MCF 10A (cell line): ENCODE data around the gene KIF1A. TPM values are rescaled to one million over a fixed set of nuclear protein-coding genes. Genes with fewer than 3 reads are reported as not detected.

ENCODE experiments used
- BruUV-seq: library from RNA; stranded (reverse); fragments of 400-500 nt; replicated peaks from 2 replicates; lab custom pipeline; 2021; lab: Mats Ljungman, UMichigan
- CTCF ChIA-PET: fragments of 300-600 bp; sonication (Branson Sonifier 250); formaldehyde crosslinking; extraction: SDS; loops from one replicate; lab custom pipeline; 2021; ENCODE audit warnings: antibody characterized with exemption, inconsistent platforms; lab: Yijun Ruan, JAX
- POLR2A ChIA-PET: fragments of 300-600, 350-650 bp; sonication (Branson Sonifier 250); formaldehyde crosslinking; extraction: SDS; loops from one replicate; lab custom pipeline; 2020; ENCODE audit warnings: antibody characterized with exemption, inconsistent platforms; lab: Yijun Ruan, JAX
- DNase-seq: peaks from one replicate; pipeline ENCODE4 v3.0.0-alpha.2; 2018; ENCODE audit not compliant: unreplicated experiment
- H3K27ac Mint-ChIP-seq: one replicate; pipeline ENCODE4 v1.8.0; 2022; ENCODE audit warnings: mild to moderate bottlenecking, low read depth, mixed read lengths; ENCODE audit not compliant: unreplicated experiment
- H3K27me3 Mint-ChIP-seq: one replicate; pipeline ENCODE4 v1.8.0; 2022; ENCODE audit warnings: mixed read lengths; ENCODE audit not compliant: insufficient read depth, unreplicated experiment
- H3K36me3 Mint-ChIP-seq: one replicate; pipeline ENCODE4 v1.8.0; 2022; ENCODE audit warnings: mild to moderate bottlenecking, moderate library complexity, mixed read lengths; ENCODE audit not compliant: insufficient read depth, unreplicated experiment
- H3K4me1 Mint-ChIP-seq: one replicate; pipeline ENCODE4 v1.8.0; 2022; ENCODE audit warnings: mixed read lengths; ENCODE audit not compliant: insufficient read depth, unreplicated experiment
- H3K4me3 Mint-ChIP-seq: one replicate; pipeline ENCODE4 v1.8.0; 2022; ENCODE audit warnings: mild to moderate bottlenecking, moderate library complexity, mixed read lengths; ENCODE audit not compliant: unreplicated experiment
- H3K9me3 Mint-ChIP-seq: one replicate; pipeline ENCODE4 v1.8.0; 2022; ENCODE audit warnings: mixed read lengths; ENCODE audit not compliant: unreplicated experiment
- intact Hi-C: fragments of 100-400 bp; cut with micrococcal nuclease; formaldehyde crosslinking; loops from 2 replicates; pipeline ENCODE4 v1.14.1; 2022
- total RNA-seq: library from RNA; stranded (reverse); gene quantifications from 2 replicates; pipeline ENCODE4 v1.2.3, GENCODE V29; 2022
- TF ChIP-seq, protein P1 (sequence below): fragments of 200-600 bp; IDR thresholded peaks from one replicate; pipeline ENCODE4 v1.8.0; 2022; ENCODE audit warnings: antibody characterized with exemption, mild to moderate bottlenecking; ENCODE audit not compliant: unreplicated experiment

Gene KIF1A
- total RNA-seq, 1 experiment from 2014 or later = not detected

DNA sequence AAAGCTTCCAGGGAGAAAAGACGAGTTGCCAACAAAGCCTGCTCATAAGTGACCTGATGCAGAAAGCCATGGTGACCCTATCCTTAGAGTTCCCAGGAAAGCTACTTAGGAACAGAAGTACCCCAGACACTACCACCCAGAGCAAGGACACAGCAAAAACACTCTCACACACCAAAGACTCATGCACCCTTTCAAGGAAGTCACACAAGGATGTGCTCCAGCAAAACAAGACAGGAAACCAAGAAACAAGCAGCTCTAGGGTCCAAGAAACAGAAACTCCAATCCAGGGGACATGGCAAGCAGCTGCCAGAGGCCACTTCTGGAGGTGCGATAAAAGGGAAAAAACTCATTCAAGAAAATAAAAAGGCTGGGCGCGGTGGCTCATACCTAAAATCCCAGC, 5.7 kb downstream of the KIF1A start:
- Mint-ChIP-seq H3K36me3 (no peaks in the 10 kb centered on the region), H3K27me3 (no peaks in the 10 kb centered on the region), H3K9me3 (no peaks in the 10 kb centered on the region), H3K27ac (no peak overlapping the region), H3K4me3 (no peak overlapping the region), H3K4me1 (peaks cover 5% of the 10 kb centered on the region)
- POLR2A ChIA-PET = interaction anchor here (0.6 kb wide), 1 partner anchor 337 kb away, joined by 4 read pairs; no protein-coding TSS in a partner anchor
- no peak for DNase-seq
- BruUV-seq = no TSS peak
- CTCF ChIA-PET = interaction anchor here (0.7 kb wide), 1 partner anchor 781 kb away, joined by 3 read pairs; no protein-coding TSS in a partner anchor
- intact Hi-C loops = no loop called here
- TF ChIP-seq, protein P1, sequence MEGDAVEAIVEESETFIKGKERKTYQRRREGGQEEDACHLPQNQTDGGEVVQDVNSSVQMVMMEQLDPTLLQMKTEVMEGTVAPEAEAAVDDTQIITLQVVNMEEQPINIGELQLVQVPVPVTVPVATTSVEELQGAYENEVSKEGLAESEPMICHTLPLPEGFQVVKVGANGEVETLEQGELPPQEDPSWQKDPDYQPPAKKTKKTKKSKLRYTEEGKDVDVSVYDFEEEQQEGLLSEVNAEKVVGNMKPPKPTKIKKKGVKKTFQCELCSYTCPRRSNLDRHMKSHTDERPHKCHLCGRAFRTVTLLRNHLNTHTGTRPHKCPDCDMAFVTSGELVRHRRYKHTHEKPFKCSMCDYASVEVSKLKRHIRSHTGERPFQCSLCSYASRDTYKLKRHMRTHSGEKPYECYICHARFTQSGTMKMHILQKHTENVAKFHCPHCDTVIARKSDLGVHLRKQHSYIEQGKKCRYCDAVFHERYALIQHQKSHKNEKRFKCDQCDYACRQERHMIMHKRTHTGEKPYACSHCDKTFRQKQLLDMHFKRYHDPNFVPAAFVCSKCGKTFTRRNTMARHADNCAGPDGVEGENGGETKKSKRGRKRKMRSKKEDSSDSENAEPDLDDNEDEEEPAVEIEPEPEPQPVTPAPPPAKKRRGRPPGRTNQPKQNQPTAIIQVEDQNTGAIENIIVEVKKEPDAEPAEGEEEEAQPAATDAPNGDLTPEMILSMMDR = no peak

DNA sequence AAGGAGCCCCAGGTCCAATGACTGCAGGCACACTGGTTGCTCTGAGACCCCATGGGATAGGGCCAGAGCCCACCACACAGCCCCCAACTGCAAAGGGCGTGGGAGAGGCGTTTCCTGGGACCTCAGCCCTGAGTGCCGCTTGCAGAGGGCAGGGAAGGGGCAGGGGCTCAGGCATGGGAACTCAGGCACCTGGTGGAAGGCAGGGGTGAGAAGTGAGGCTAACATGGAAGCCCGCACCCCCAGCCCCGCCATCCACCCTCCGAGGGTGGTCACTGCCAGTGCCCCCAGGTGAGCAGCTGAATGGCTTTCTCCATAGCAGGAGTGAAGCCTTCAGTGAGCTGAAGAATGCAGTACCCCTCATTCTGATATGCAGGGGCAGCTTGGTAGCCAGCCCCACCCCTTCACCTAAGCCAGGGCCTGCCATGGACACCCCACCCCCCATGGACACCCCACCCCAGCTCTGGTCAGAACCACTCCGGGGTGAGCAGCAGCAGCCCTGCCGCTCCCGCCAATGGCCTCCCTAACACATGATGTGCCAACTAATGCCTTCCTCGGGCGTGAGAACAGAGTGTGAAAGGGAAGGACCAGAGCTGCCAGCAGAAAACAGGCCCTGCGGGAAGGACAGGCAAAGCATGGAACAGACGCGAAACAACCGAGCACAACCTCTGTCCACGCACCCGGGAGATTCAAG, 6.6 kb downstream of the KIF1A start:
- TF ChIP-seq, protein P1 = no peak
- Mint-ChIP-seq H3K4me1 (peaks cover 5% of the 10 kb centered on the region), H3K4me3 (no peak overlapping the region), H3K36me3 (no peaks in the 10 kb centered on the region), H3K27me3 (no peaks in the 10 kb centered on the region), H3K9me3 (no peaks in the 10 kb centered on the region), H3K27ac (no peak overlapping the region)
- BruUV-seq = no TSS peak
- no peak for DNase-seq
- intact Hi-C loops = no loop called here
- CTCF ChIA-PET = no interaction called here
- POLR2A ChIA-PET = no interaction called here

DNA sequence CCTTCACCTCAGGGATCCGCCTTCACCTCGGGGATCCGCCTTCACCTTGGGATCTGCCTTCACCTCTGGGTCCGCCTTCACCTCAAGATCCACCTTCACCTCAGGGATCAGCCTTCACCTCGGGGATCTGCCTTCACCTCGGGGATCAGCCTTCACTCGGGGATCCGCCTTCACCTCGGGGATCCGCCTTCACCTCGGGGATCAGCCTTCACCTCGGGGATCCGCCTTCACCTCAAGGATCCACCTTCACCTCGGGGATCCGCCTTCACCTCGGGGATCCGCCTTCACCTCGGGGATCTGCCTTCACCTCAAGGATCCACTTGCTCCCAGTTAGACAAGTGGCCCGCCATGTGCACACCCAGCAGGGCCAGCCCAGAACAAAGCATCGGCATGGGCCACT, 7.3 kb downstream of the KIF1A start:
- no peak overlapping the region for H3K4me3 Mint-ChIP-seq
- no TSS peak for BruUV-seq
- H3K4me1 Mint-ChIP-seq = peaks cover 5% of the 10 kb centered on the region
- ChIA-PET CTCF (no interaction called here), POLR2A (no interaction called here)
- DNase-seq = no peak
- H3K9me3 Mint-ChIP-seq = no peaks in the 10 kb centered on the region
- intact Hi-C loops = no loop called here
- no peaks in the 10 kb centered on the region for H3K36me3 Mint-ChIP-seq
- H3K27me3 Mint-ChIP-seq = no peaks in the 10 kb centered on the region
- TF ChIP-seq, protein P1 = no peak
- H3K27ac Mint-ChIP-seq = no peak overlapping the region

DNA sequence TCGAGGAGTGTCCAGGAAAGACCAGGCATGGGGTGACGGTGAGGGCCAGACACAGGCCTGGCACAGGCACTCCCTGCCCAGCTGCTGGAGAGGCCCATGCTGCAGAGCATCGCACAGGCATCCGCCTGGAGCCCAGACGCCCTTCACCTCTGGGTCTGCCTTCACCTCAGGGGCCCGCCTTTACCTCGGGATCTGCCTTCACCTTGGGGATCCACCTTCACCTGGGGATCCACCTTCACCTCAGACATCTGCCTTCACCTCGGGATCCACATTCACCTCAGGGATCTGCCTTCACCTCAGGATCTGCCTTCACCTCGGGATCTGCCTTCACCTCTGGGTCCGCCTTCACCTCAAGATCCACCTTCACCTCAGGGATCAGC, 7.7 kb downstream of the KIF1A start:
- H3K27ac Mint-ChIP-seq = no peak overlapping the region
- no peaks in the 10 kb centered on the region for H3K36me3 Mint-ChIP-seq
- H3K9me3 Mint-ChIP-seq = no peaks in the 10 kb centered on the region

More for the DNA sequence above, 7.7 kb downstream of the KIF1A start:
- H3K4me1 Mint-ChIP-seq = peaks cover 5% of the 10 kb centered on the region
- intact Hi-C loops = no loop called here
- POLR2A ChIA-PET = no interaction called here
- H3K27me3 Mint-ChIP-seq = no peaks in the 10 kb centered on the region
- no peak for DNase-seq
- no peak overlapping the region for H3K4me3 Mint-ChIP-seq
- CTCF ChIA-PET = no interaction called here
- BruUV-seq = no TSS peak
- TF ChIP-seq, protein P1 = no peak
